HepG2 (cell line): ENCODE measurements around the gene M1AP. TPM values are rescaled to one million over a fixed set of nuclear protein-coding genes. Genes with fewer than 3 reads are reported as not detected.

Source experiments
- ARHGAP35 ChIP-seq: sonication (generic); formaldehyde crosslinking; IDR thresholded peaks from 2 replicates; pipeline ENCODE4 v1.9.0; 2022; ENCODE audit warnings: mild to moderate bottlenecking, inconsistent platforms, moderate library complexity, missing genetic modification reagents, borderline replicate concordance
- ARNTL ChIP-seq: sonication (generic); formaldehyde crosslinking; IDR thresholded peaks from 2 replicates; pipeline ENCODE4 v1.4.0; 2020; ENCODE audit warnings: mild to moderate bottlenecking, missing genetic modification reagents
- ATF5 ChIP-seq: sonication (generic); formaldehyde crosslinking; IDR thresholded peaks from 2 replicates; pipeline ENCODE4 v1.4.0; 2020; ENCODE audit warnings: mild to moderate bottlenecking, low read depth, missing genetic modification reagents
- CHCHD3 ChIP-seq: sonication (generic); formaldehyde crosslinking; IDR thresholded peaks from 2 replicates; pipeline ENCODE4 v1.8.0; 2022; ENCODE audit warnings: mild to moderate bottlenecking, missing genetic modification reagents, moderate library complexity
- EED ChIP-seq: sonication (generic); formaldehyde crosslinking; IDR thresholded peaks from 2 replicates; pipeline ENCODE4 v1.5.0; 2020; ENCODE audit warnings: mild to moderate bottlenecking, missing genetic modification reagents
- HMG20A ChIP-seq: IDR thresholded peaks from 2 replicates; pipeline ENCODE4 v1.6.1; 2016; ENCODE audit warnings: borderline replicate concordance
- HOXA5 ChIP-seq: sonication (generic); formaldehyde crosslinking; IDR thresholded peaks from 2 replicates; pipeline ENCODE4 v1.4.0; 2020; ENCODE audit warnings: missing genetic modification reagents
- MTF2 ChIP-seq: sonication (generic); formaldehyde crosslinking; IDR thresholded peaks from 2 replicates; pipeline ENCODE4 v1.5.0; 2020; ENCODE audit warnings: missing genetic modification reagents, borderline replicate concordance
- NAIF1 ChIP-seq: sonication (generic); formaldehyde crosslinking; IDR thresholded peaks from 2 replicates; pipeline ENCODE4 v1.5.0; 2020; ENCODE audit warnings: mild to moderate bottlenecking, missing genetic modification reagents, borderline replicate concordance
- NKX3-1 ChIP-seq: sonication (generic); formaldehyde crosslinking; IDR thresholded peaks from 2 replicates; pipeline ENCODE4 v1.5.0; 2020; ENCODE audit warnings: missing genetic modification reagents
- PITX1 ChIP-seq: sonication (generic); formaldehyde crosslinking; IDR thresholded peaks from 2 replicates; pipeline ENCODE4 v1.5.1; 2020; ENCODE audit warnings: mild to moderate bottlenecking, missing genetic modification reagents
- RFXANK ChIP-seq: IDR thresholded peaks from 2 replicates; pipeline ENCODE4 v1.6.1; 2016
- RFXAP ChIP-seq: sonication (generic); formaldehyde crosslinking; IDR thresholded peaks from 2 replicates; pipeline ENCODE4 v1.4.0; 2020; ENCODE audit warnings: missing genetic modification reagents, borderline replicate concordance
- ZFAT ChIP-seq: sonication (generic); formaldehyde crosslinking; conservative IDR thresholded peaks from 2 replicates; pipeline ENCODE4 v1.8.1; 2023; ENCODE audit warnings: missing genetic modification reagents, inconsistent platforms
- ZNF331 ChIP-seq: sonication (generic); formaldehyde crosslinking; IDR thresholded peaks from 2 replicates; pipeline ENCODE4 v1.4.0; 2020; ENCODE audit warnings: missing genetic modification reagents
- ZNF343 ChIP-seq: sonication (generic); formaldehyde crosslinking; IDR thresholded peaks from 2 replicates; pipeline ENCODE4 v1.4.0; 2020; ENCODE audit warnings: mild to moderate bottlenecking, missing genetic modification reagents
- ZNF446 ChIP-seq: sonication (generic); formaldehyde crosslinking; IDR thresholded peaks from 2 replicates; pipeline ENCODE4 v1.5.0; 2020; ENCODE audit warnings: mild to moderate bottlenecking, missing genetic modification reagents
- ZNF512B ChIP-seq: sonication (generic); formaldehyde crosslinking; IDR thresholded peaks from 2 replicates; pipeline ENCODE4 v1.5.1; 2020; ENCODE audit warnings: missing genetic modification reagents, mild to moderate bottlenecking, borderline replicate concordance
- ZNF577 ChIP-seq: sonication (generic); formaldehyde crosslinking; IDR thresholded peaks from 2 replicates; pipeline ENCODE4 v1.4.0; 2020; ENCODE audit warnings: mild to moderate bottlenecking, low read depth, missing genetic modification reagents, borderline replicate concordance
- ZNF589 ChIP-seq: sonication (generic); formaldehyde crosslinking; conservative IDR thresholded peaks from 2 replicates; pipeline ENCODE4 v1.8.0; 2022; ENCODE audit warnings: mild to moderate bottlenecking, moderate library complexity, missing genetic modification reagents
- ZNF792 ChIP-seq: IDR thresholded peaks from 2 replicates; pipeline ENCODE4 v1.6.1; 2016
- ZNF878 ChIP-seq: sonication (generic); formaldehyde crosslinking; IDR thresholded peaks from 2 replicates; pipeline ENCODE4 v1.8.1; 2023; ENCODE audit warnings: mild to moderate bottlenecking, missing genetic modification reagents, moderate library complexity
- ZNF879 ChIP-seq: sonication (generic); formaldehyde crosslinking; IDR thresholded peaks from 2 replicates; pipeline ENCODE4 v1.8.1; 2023; ENCODE audit warnings: missing genetic modification reagents
- polyA plus RNA-seq, 8 experiments: library from polyadenylated mRNA; depleted of rRNA in 3 of 8; stranded (reverse) in 7 of 8; unstranded in 1 of 8; fragments of >200 nt; fragmentation: Illumina TruSeq in 4 of 8; extraction: Trizol in 4 of 8; gene quantifications; 2 replicates each; pipeline versions ENCODE4 v1.2.1 to v1.2.3, GENCODE V29; 2011 to 2016; ENCODE audit warnings: low read depth in 4 of 8, missing spikeins in 1 of 8, mixed read lengths in 1 of 8; ENCODE audit not compliant: insufficient read depth in 1 of 8
- total RNA-seq, 5 experiments: library from RNA; depleted of rRNA; stranded (reverse); fragments of >200 nt; fragmentation: Illumina TruSeq; extraction: Trizol; gene quantifications; 2 replicates each; pipeline ENCODE4 v1.2.3, GENCODE V29; 2016; ENCODE audit warnings: low read depth in 1 of 5
- TF ChIP-seq, protein P1 (sequence below): sonication (generic); formaldehyde crosslinking; IDR thresholded peaks from 2 replicates; pipeline ENCODE4 v1.4.0; 2020; ENCODE audit warnings: mild to moderate bottlenecking, low read depth, missing genetic modification reagents
- TF ChIP-seq, protein P2 (sequence below): sonication (generic); formaldehyde crosslinking; IDR thresholded peaks from 2 replicates; pipeline ENCODE4 v1.8.1; 2023; ENCODE audit warnings: mild to moderate bottlenecking, missing genetic modification reagents

Gene M1AP
- total and polyA plus RNA-seq, 2 of the 13 experiments (the other 11 are each of a cell fraction or from before 2014, with no cell fraction given), result not detected

DNA sequence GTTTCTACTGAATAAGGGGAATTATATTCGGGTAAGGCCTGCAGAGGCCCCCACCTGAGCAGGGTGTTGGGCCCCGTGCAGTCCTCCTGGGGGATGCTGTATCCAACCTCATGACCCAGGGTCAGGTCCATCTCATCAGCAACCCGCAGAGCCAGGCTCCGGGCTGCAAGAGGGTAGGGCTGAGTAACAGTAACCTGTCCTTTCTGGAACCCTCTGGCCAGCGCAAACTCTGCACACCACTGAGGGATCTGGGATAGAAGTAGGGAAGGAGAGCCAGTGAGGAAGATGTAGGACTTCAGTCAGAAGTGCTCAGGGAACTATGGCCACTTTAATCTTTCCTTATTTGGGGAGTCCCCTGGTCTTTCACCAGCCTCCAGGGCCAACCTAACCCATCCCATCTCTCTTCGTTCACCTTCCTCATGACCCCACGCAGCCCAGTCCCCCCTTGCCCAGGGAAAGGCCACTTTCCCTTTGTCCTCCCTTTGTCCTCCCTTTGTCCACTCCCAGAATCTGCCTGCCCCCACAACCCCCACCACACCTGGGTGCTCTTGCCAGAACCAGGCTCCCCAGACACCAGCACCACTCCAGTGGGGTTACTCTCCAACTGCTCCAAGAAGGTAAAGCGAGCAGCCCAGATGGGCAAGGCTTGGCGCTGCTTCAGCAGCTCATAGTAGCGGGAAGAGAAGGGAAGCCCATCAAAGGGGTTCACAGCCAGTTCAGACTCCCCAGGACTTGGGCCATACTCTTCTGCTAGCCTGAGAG is 123.0 kb downstream of the M1AP start (continued):
- 0 out of 2 replicates have a peak, but pooled peaks have one; percentile 87 for TF ChIP-seq ATF5 (CRISPR knock-in tag)
- TF ChIP-seq ZNF331 (CRISPR knock-in tag), result no peak
- TF ChIP-seq ZNF879, result no peak
- no peak for TF ChIP-seq ZNF589
- TF ChIP-seq, protein P1, sequence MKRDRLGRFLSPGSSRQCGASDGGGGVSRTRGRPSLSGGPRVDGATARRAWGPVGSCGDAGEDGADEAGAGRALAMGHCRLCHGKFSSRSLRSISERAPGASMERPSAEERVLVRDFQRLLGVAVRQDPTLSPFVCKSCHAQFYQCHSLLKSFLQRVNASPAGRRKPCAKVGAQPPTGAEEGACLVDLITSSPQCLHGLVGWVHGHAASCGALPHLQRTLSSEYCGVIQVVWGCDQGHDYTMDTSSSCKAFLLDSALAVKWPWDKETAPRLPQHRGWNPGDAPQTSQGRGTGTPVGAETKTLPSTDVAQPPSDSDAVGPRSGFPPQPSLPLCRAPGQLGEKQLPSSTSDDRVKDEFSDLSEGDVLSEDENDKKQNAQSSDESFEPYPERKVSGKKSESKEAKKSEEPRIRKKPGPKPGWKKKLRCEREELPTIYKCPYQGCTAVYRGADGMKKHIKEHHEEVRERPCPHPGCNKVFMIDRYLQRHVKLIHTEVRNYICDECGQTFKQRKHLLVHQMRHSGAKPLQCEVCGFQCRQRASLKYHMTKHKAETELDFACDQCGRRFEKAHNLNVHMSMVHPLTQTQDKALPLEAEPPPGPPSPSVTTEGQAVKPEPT (CRISPR knock-in tag), result peak; percentile 77; the same call in 1 of the 2 replicates
- TF ChIP-seq ZNF446 (CRISPR knock-in tag), result 0 out of 2 replicates have a peak, but pooled peaks have one; percentile 68
- no peak for TF ChIP-seq PITX1 (CRISPR knock-in tag)
- TF ChIP-seq HOXA5 (CRISPR knock-in tag), result no peak
- no peak for TF ChIP-seq RFXANK (CRISPR knock-in tag)
- TF ChIP-seq ZNF577 (CRISPR knock-in tag), result no peak
- TF ChIP-seq RFXAP (CRISPR knock-in tag), result no peak
- no peak for TF ChIP-seq CHCHD3 (CRISPR knock-in tag)
- no peak for TF ChIP-seq ZNF792 (CRISPR knock-in tag)
- no peak for TF ChIP-seq ZNF512B (CRISPR knock-in tag)
- TF ChIP-seq ZNF878, result no peak
- no peak for TF ChIP-seq ZNF343
- no peak for TF ChIP-seq HMG20A (CRISPR knock-in tag)
- TF ChIP-seq ZFAT (CRISPR knock-in tag), result no peak
- TF ChIP-seq MTF2 (CRISPR knock-in tag), result no peak
- TF ChIP-seq, protein P2, sequence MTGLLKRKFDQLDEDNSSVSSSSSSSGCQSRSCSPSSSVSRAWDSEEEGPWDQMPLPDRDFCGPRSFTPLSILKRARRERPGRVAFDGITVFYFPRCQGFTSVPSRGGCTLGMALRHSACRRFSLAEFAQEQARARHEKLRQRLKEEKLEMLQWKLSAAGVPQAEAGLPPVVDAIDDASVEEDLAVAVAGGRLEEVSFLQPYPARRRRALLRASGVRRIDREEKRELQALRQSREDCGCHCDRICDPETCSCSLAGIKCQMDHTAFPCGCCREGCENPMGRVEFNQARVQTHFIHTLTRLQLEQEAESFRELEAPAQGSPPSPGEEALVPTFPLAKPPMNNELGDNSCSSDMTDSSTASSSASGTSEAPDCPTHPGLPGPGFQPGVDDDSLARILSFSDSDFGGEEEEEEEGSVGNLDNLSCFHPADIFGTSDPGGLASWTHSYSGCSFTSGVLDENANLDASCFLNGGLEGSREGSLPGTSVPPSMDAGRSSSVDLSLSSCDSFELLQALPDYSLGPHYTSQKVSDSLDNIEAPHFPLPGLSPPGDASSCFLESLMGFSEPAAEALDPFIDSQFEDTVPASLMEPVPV (CRISPR knock-in tag), result peak; percentile 54; the same call in 1 of the 2 replicates
- TF ChIP-seq EED (CRISPR knock-in tag), result no peak
- no peak for TF ChIP-seq NAIF1 (CRISPR knock-in tag)
- no peak for TF ChIP-seq NKX3-1 (CRISPR knock-in tag)
- TF ChIP-seq ARHGAP35 (CRISPR knock-in tag), result no peak
- TF ChIP-seq ARNTL, result no peak
